Measurements from ENCODE around the gene DAPK2.
"Not testable (repeated sequence)": the region's sequence is repeated elsewhere in the genome, so short reads cannot be mapped to it uniquely, and the experiment has no call there.

DAPK2 gene

GRCh38 chr15:63970621-63971426 is 75.5 kb downstream of the DAPK2 start:
- no peak for DNase-seq

- DNase-seq: no peak
Observed at GRCh38 chr15:63969652-63970421, 76.4 kb downstream of the DAPK2 start.

- DNase-seq: no peak
Observed at GRCh38 chr15:63968700-63969099, 77.6 kb downstream of the DAPK2 start.

- DNase-seq: no peak
Observed at GRCh38 chr15:63968122-63968524, 78.2 kb downstream of the DAPK2 start.

- DNase-seq: no peak
Observed at GRCh38 chr15:63967616-63968015, 78.7 kb downstream of the DAPK2 start.

- DNase-seq: not testable (repeated sequence)
Observed at GRCh38 chr15:63962947-63963721, 83.2 kb downstream of the DAPK2 start.

GRCh38 chr15:63953524-63953923 is 92.8 kb downstream of the DAPK2 start:
- DNase-seq: no peak

- no peak for DNase-seq
Observed at GRCh38 chr15:63950911-63951481, 95.3 kb downstream of the DAPK2 start.

- DNase-seq: no peak
Observed at GRCh38 chr15:63948971-63949370, 97.3 kb downstream of the DAPK2 start.

GRCh38 chr15:63948436-63948835 is 97.8 kb downstream of the DAPK2 start:
- no peak for DNase-seq

GRCh38 chr15:63947228-63947627 is 99.1 kb downstream of the DAPK2 start:
- DNase-seq: no peak

GRCh38 chr15:63946524-63947065 is 99.7 kb downstream of the DAPK2 start:
- DNase-seq: no peak

- DNase-seq: no peak
Observed at GRCh38 chr15:63945838-63946298, 100.4 kb downstream of the DAPK2 start.

- DNase-seq: no peak
Observed at GRCh38 chr15:63945007-63945788, 101.1 kb downstream of the DAPK2 start.

- no peak for DNase-seq
Observed at GRCh38 chr15:63944681-63944955, 101.7 kb downstream of the DAPK2 start.

- no peak for DNase-seq
Observed at GRCh38 chr15:63943829-63944680, 102.2 kb downstream of the DAPK2 start.

GRCh38 chr15:63942486-63943365 is 103.6 kb downstream of the DAPK2 start:
- no peak for DNase-seq

- no peak for DNase-seq
Observed at GRCh38 chr15:63941698-63942465, 104.4 kb downstream of the DAPK2 start.

- DNase-seq: no peak
Observed at GRCh38 chr15:63940966-63941620, 105.2 kb downstream of the DAPK2 start.

All from NCI-H1092 (cell line).